H9 (cell line): ENCODE measurements around the gene MAST1. TPM values are rescaled to one million over a fixed set of nuclear protein-coding genes. Genes with fewer than 3 reads are reported as not detected.

Experiments
- DNase-seq: peaks from one replicate; pipeline ENCODE4 v3.0.0-alpha.2; 2017
- H2AFZ ChIP-seq: one replicate; pipeline ENCODE4 v1.6.1; 2013; ENCODE audit warnings: mild to moderate bottlenecking, low read length, control low read depth, moderate library complexity
- H2AK5ac ChIP-seq: 2 replicates; pipeline ENCODE4 v1.6.1; 2013; ENCODE audit warnings: low read length, control low read depth, mixed read lengths; ENCODE audit not compliant: insufficient read length
- H2BK120ac ChIP-seq: one replicate; pipeline ENCODE4 v1.6.1; 2013; ENCODE audit warnings: low read depth, mild to moderate bottlenecking, low read length, control low read depth, inconsistent platforms; ENCODE audit not compliant: poor library complexity, severe bottlenecking
- H2BK12ac ChIP-seq: 2 replicates; pipeline ENCODE4 v1.6.1; 2013; ENCODE audit warnings: low read length, control low read depth, mixed read lengths, low read depth; ENCODE audit not compliant: insufficient read length
- H2BK15ac ChIP-seq: 2 replicates; pipeline ENCODE4 v1.6.1; 2013; ENCODE audit warnings: low read depth, low read length, control low read depth
- H2BK20ac ChIP-seq: one replicate; pipeline ENCODE4 v1.6.1; 2013; ENCODE audit warnings: low read depth, mild to moderate bottlenecking, low read length, control low read depth, inconsistent platforms; ENCODE audit not compliant: poor library complexity, severe bottlenecking
- H2BK5ac ChIP-seq: 2 replicates; pipeline ENCODE4 v1.6.1; 2013; ENCODE audit warnings: low read length, control low read depth, mixed read lengths; ENCODE audit not compliant: insufficient read length
- H3K14ac ChIP-seq: 2 replicates; pipeline ENCODE4 v1.6.1; 2013; ENCODE audit warnings: low read length, control low read depth; ENCODE audit not compliant: insufficient read depth
- H3K18ac ChIP-seq: 2 replicates; pipeline ENCODE4 v1.6.1; 2013; ENCODE audit warnings: low read depth, mild to moderate bottlenecking, mixed read lengths, low read length, control low read depth; ENCODE audit not compliant: insufficient read length
- H3K23ac ChIP-seq: 2 replicates; pipeline ENCODE4 v1.6.1; 2013; ENCODE audit warnings: low read length, control low read depth, mixed read lengths, low read depth; ENCODE audit not compliant: insufficient read length
- H3K23me2 ChIP-seq: 2 replicates; pipeline ENCODE4 v1.6.1; 2013; ENCODE audit warnings: low read depth, mild to moderate bottlenecking, mixed read lengths, low read length, control low read depth; ENCODE audit not compliant: insufficient read length, poor library complexity, severe bottlenecking
- H3K27ac ChIP-seq: 2 replicates; pipeline ENCODE4 v1.5.1; 2013; ENCODE audit warnings: low read length, control low read depth, mixed read lengths, low read depth; ENCODE audit not compliant: insufficient read length
- H3K27me3 ChIP-seq: 2 replicates; pipeline ENCODE4 v1.6.1; 2013; ENCODE audit warnings: low read length, control low read depth, inconsistent platforms; ENCODE audit not compliant: insufficient read depth
- H3K4ac ChIP-seq: 2 replicates; pipeline ENCODE4 v1.6.1; 2013; ENCODE audit warnings: low read depth, mild to moderate bottlenecking, control low read depth, inconsistent platforms, low read length, moderate library complexity
- H3K4me1 ChIP-seq: 2 replicates; pipeline ENCODE4 v1.6.1; 2013; ENCODE audit warnings: low read length, control low read depth, inconsistent platforms; ENCODE audit not compliant: insufficient read depth
- H3K4me2 ChIP-seq: 2 replicates; pipeline ENCODE4 v1.6.1; 2013; ENCODE audit warnings: low read length, control low read depth, mixed read lengths; ENCODE audit not compliant: insufficient read length, insufficient read depth
- H3K56ac ChIP-seq: 2 replicates; pipeline ENCODE4 v1.6.1; 2013; ENCODE audit warnings: low read depth, mild to moderate bottlenecking, mixed read lengths, low read length, control low read depth; ENCODE audit not compliant: insufficient read length
- H3K79me1 ChIP-seq: 2 replicates; pipeline ENCODE4 v1.6.1; 2013; ENCODE audit warnings: low read depth, mild to moderate bottlenecking, moderate library complexity, low read length, control low read depth, inconsistent platforms; ENCODE audit not compliant: insufficient read depth, poor library complexity, severe bottlenecking
- H3K79me2 ChIP-seq: 2 replicates; pipeline ENCODE4 v1.6.1; 2013; ENCODE audit warnings: low read length, control low read depth, inconsistent platforms; ENCODE audit not compliant: insufficient read depth
- H3K9ac ChIP-seq: 2 replicates; pipeline ENCODE4 v1.6.1; 2013; ENCODE audit warnings: low read length, control low read depth, mixed read lengths; ENCODE audit not compliant: insufficient read length; ENCODE audit errors: extremely low read depth
- H3K9me3 ChIP-seq: one replicate; pipeline ENCODE4 v1.6.1; 2013; ENCODE audit warnings: low read depth, low read length, inconsistent platforms; ENCODE audit not compliant: control insufficient read depth
- H3T11ph ChIP-seq: one replicate; pipeline ENCODE4 v1.6.1; 2013; ENCODE audit warnings: mild to moderate bottlenecking, low read length, control low read depth, inconsistent platforms
- H4K20me1 ChIP-seq: one replicate; pipeline ENCODE4 v1.6.1; 2013; ENCODE audit not compliant: control insufficient read depth, insufficient read length, insufficient read depth
- H4K5ac ChIP-seq: 2 replicates; pipeline ENCODE4 v1.6.1; 2013; ENCODE audit warnings: low read depth, mild to moderate bottlenecking, mixed read lengths, low read length, control low read depth; ENCODE audit not compliant: insufficient read length
- H4K8ac ChIP-seq: replicated peaks from 2 replicates; pipeline ENCODE4 v1.6.1; 2013; ENCODE audit warnings: low read length, control low read depth, mixed read lengths, low read depth; ENCODE audit not compliant: insufficient read length
- H4K91ac ChIP-seq: 2 replicates; pipeline ENCODE4 v1.6.1; 2013; ENCODE audit warnings: low read depth, mild to moderate bottlenecking, moderate library complexity, mixed read lengths, low read length, control low read depth; ENCODE audit not compliant: insufficient read length
- H3K27ac Mint-ChIP-seq, 3 experiments: 2 replicates in 2 of 3; 3 replicates in 1 of 3; pipeline ENCODE4 v1.8.0; 2020 to 2021; ENCODE audit warnings: mixed read lengths in 3 of 3, mild to moderate bottlenecking in 1 of 3, moderate library complexity in 1 of 3
- H3K27me3 Mint-ChIP-seq: 2 replicates; pipeline ENCODE4 v1.8.0; 2021; ENCODE audit warnings: low read depth, mild to moderate bottlenecking, moderate library complexity, mixed read lengths
- H3K36me3 Mint-ChIP-seq, 3 experiments: 2 replicates in 2 of 3; 3 replicates in 1 of 3; pipeline ENCODE4 v1.8.0; 2020 to 2021; ENCODE audit warnings: low read depth in 3 of 3, mixed read lengths in 3 of 3; ENCODE audit not compliant: insufficient read depth in 1 of 3
- H3K4me1 Mint-ChIP-seq, 2 experiments: 2 replicates each; pipeline ENCODE4 v1.8.0; 2020; ENCODE audit warnings: mixed read lengths in 2 of 2
- H3K4me3 Mint-ChIP-seq, 2 experiments: 2 replicates in 1 of 2; 3 replicates in 1 of 2; pipeline ENCODE4 v1.8.0; 2020 to 2021; ENCODE audit warnings: mild to moderate bottlenecking in 2 of 2, mixed read lengths in 2 of 2, moderate library complexity in 1 of 2
- H3K9me3 Mint-ChIP-seq, 2 experiments: 2 replicates in 1 of 2; 3 replicates in 1 of 2; pipeline ENCODE4 v1.8.0; 2020; ENCODE audit warnings: mild to moderate bottlenecking in 2 of 2, mixed read lengths in 2 of 2, moderate library complexity in 1 of 2
- WGBS: extraction: QIAGEN DNeasy Blood & Tissue Kit; methylation state at CpG from one replicate; pipeline ENCODE4 v1.1.7; 2013; ENCODE audit warnings: missing lambda C conversion rate, low lambda C conversion rate, mixed read lengths; ENCODE audit not compliant: insufficient read length; ENCODE audit errors: extremely low coverage; 5-methylcytosine and 5-hydroxymethylcytosine counted together
- total RNA-seq: library from RNA; stranded (reverse); gene quantifications from 2 replicates; pipeline ENCODE4 v1.2.1, GENCODE V29; 2021
- TF ChIP-seq, protein P1 (sequence below): fragments of 200-600 bp; sonication (generic); conservative IDR thresholded peaks from 3 replicates; pipeline ENCODE4 v1.8.0; 2021; ENCODE audit warnings: antibody characterized with exemption, mild to moderate bottlenecking

The MAST1 gene
- total RNA-seq, 1 experiment from 2014 or later: 15.1 TPM

DNA sequence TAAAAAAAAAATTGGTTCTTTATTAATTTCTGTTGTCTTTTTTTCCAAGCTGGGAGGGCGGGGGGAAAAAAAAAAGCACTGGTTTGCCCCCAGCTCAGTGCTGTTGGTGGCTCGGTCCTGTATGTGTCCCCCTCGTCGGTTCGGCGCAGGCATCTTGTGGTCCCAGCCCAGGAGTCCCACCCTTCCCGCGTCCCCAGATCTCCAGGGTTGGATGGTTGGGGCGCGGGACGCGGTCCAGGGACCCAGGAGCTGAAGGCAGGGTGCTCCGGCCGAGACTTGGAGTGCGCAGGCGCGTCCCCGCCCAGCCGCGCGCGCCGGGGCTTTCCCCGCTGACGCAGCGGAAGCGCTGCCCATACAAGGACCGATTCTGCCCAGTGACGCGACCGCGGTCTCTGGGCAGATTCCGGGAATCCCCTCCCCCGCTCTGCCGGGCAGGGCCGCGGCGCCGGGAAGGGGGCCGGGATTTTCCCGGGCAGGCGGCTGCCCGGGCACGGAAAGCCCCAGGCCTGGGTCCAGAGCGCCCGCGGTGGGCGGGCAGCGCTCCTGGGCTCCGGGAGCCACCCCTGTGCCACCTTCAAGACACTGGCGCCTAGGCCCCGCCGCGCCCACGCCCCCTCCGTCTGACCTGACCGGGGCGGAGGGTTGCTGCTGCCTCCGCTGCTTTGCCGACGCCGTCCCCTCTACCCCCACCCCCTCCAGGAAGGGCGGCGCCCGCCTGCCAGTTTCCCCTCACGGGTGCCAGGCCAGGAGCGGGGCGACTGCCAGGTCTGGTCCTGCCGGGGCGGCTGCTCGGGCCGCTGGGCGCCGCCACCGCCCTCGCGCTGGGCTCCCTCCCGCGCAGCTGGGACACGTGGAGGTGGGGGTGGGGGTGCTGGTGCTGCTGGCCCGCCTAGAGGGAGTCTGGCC lies 44.8 kb upstream of the MAST1 start:
- Histone ChIP-seq H3K4ac (no peak overlapping the region; the same call in 1 of the 2 replicates), H4K91ac (no peak overlapping the region), H3K23me2 (peaks cover 37% of the 10 kb centered on the region), H2BK120ac (peak overlapping the region; percentile 55), H3K79me2 (no peaks in the 10 kb centered on the region), H3K27me3 (no peaks in the 10 kb centered on the region; the same call in 1 of the 2 replicates), H2BK15ac (no peak overlapping the region), H3K14ac (peak overlapping the region; percentile 81; the same call in 1 of the 2 replicates), H3T11ph (no peak overlapping the region), H2BK20ac (no peak overlapping the region), H3K18ac (peak overlapping the region; percentile 95), H2AK5ac (no peak overlapping the region), H3K27ac (no peak overlapping the region), H2AFZ (no peak overlapping the region), H4K5ac (no peak overlapping the region), H3K56ac (no peak overlapping the region), H3K4me2 (peak overlapping the region; percentile 48), H2BK12ac (no peak overlapping the region), H3K4me1 (peaks cover 2% of the 10 kb centered on the region; the same call in 1 of the 2 replicates), H3K79me1 (no peaks in the 10 kb centered on the region), H3K9me3 (no peaks in the 10 kb centered on the region), H4K8ac (no peak overlapping the region), H3K23ac (no peak overlapping the region), H4K20me1 (no peaks in the 10 kb centered on the region), H3K9ac (peak overlapping the region; percentile 28), H2BK5ac (no peak overlapping the region)
- Mint-ChIP-seq H3K4me3 (peak overlapping the region; percentile 85 to 87), H3K9me3 (no peaks in the 10 kb centered on the region), H3K27me3 (peaks cover 8% of the 10 kb centered on the region), H3K27ac (peak overlapping the region in 2 of 3 experiments; percentile 78 to 97; a peak in 3 of 7 replicates), H3K4me1 (peaks cover 34 to 35% of the 10 kb centered on the region in 2 experiments), H3K36me3 (peaks cover 0 to 19% (median 13%) of the 10 kb centered on the region in 3 experiments; a peak in 5 of 7 replicates)
- DNase-seq: peak; percentile 94
- WGBS: no CpG with 5 or more reads among the region's 81 CpGs
- TF ChIP-seq, protein P1, sequence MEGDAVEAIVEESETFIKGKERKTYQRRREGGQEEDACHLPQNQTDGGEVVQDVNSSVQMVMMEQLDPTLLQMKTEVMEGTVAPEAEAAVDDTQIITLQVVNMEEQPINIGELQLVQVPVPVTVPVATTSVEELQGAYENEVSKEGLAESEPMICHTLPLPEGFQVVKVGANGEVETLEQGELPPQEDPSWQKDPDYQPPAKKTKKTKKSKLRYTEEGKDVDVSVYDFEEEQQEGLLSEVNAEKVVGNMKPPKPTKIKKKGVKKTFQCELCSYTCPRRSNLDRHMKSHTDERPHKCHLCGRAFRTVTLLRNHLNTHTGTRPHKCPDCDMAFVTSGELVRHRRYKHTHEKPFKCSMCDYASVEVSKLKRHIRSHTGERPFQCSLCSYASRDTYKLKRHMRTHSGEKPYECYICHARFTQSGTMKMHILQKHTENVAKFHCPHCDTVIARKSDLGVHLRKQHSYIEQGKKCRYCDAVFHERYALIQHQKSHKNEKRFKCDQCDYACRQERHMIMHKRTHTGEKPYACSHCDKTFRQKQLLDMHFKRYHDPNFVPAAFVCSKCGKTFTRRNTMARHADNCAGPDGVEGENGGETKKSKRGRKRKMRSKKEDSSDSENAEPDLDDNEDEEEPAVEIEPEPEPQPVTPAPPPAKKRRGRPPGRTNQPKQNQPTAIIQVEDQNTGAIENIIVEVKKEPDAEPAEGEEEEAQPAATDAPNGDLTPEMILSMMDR: no peak
